Measurements from ENCODE around the gene PHOSPHO2. TPM values are rescaled to one million over a fixed set of nuclear protein-coding genes. Genes with fewer than 3 reads are reported as not detected.

PHOSPHO2 gene
- total and polyA plus RNA-seq, 9 of the 15 experiments (the other 6 are each of a cell fraction or from before 2014, with no cell fraction given), result 7.8 to 19.1 (median 11.7) TPM

DNA sequence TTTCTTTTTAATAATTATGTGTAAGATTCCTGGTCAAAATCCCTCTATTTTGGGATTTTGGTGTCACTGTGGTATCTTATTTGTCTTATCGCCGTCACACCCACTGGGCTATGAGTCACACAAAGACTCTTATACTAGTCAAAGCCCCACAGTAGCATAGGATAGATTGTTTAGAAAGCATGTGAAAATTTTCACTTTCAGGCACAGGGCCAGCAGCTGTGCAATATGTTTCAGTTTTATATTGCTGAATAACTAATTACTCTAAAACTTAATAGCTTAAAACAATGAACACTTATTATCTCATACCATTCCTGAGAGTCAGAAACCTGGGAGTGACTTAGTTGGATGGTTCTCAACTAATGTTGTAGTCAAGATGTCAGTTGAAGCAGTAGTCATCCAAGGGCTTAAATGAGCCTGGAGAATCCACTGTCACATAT, 24.0 kb upstream of the PHOSPHO2 start:
- Histone ChIP-seq H3K4me1 (replicated peaks in 1 of 2; ENCODE audit: control insufficient read depth in 2 of 2, insufficient read depth in 2 of 2, low read length in 2 of 2) (peaks cover 0 to 49% of the 10 kb centered on the region in 2 experiments; a peak in 3 of 5 replicates), H3K9me1 (ENCODE audit: control insufficient read depth, insufficient read depth, low read length) (no peaks in the 10 kb centered on the region), H3K9ac (ENCODE audit: insufficient read depth in 1 of 2, low read depth in 2 of 2, low read length in 2 of 2) (no peak overlapping the region; a peak in 1 of 4 replicates), H2AFZ (ENCODE audit: low read depth, low read length) (peak overlapping the region; percentile 52), H3K27me3 (ENCODE audit: control insufficient read depth in 2 of 2, insufficient read depth in 2 of 2, low read length in 2 of 2) (no peaks in the 10 kb centered on the region), H4K20me1 (replicated peaks; ENCODE audit: control insufficient read depth, insufficient read depth, low read length) (no peaks in the 10 kb centered on the region), H3K4me3 (no peak overlapping the region), H3K9me3 (replicated peaks; ENCODE audit: control insufficient read depth, insufficient read depth, low read depth, low read length) (no peaks in the 10 kb centered on the region), H3K36me3 (ENCODE audit: control insufficient read depth, insufficient read depth, low read length) (no peaks in the 10 kb centered on the region), H3K27ac (ENCODE audit: extremely low read depth, low read depth, low read length) (peak overlapping the region; percentile 65), H3K4me2 (ENCODE audit: insufficient read depth, low read length) (peak overlapping the region; percentile 66), H3K79me2 (ENCODE audit: control insufficient read depth, insufficient read depth, low read length) (no peaks in the 10 kb centered on the region)
- peak; percentile 86 for ATAC-seq
- in situ Hi-C loops (cut with MboI), result no loop called here
- intact Hi-C loops (cut with micrococcal nuclease), result loop anchor here (5.0 kb wide), 1 partner anchor 98 kb away; the partner anchor contains the start of gene FASTKD1
- ChIA-PET POLR2A (interaction anchor here (0.6 to 2.5 kb wide), 4 partner anchors 14 to 190 kb away, joined by 3 to 12 read pairs (median 4); partner anchors contain the start of genes CFAP210 and PHOSPHO2), CTCF (ENCODE audit: low intra/inter-chr PET ratio) (no interaction called here)
- peak; percentile 66 to 84 (median 76) for DNase-seq (ENCODE audit: extremely low read depth in 1 of 4, low spot score in 3 of 4)
- peak; percentile 65 for FAIRE-seq
- 0% methylated on average over 2 of the region's 2 CpGs for WGBS (ENCODE audit: insufficient coverage, low coverage, missing lambda C conversion rate)
- no TSS peak for BruUV-seq (replicated peaks)
- TF ChIP-seq ZNF444 (CRISPR knock-in tag; IDR thresholded peaks at IDR 0.05) (no peak), EHMT2 (IDR thresholded peaks at IDR 0.05) (0 out of 2 replicates have a peak, but pooled peaks have one; percentile 58), HMGN3 (IDR thresholded peaks at IDR 0.05; ENCODE audit: borderline replicate concordance, extremely low read depth, insufficient read length, low read depth, low read length) (no peak), XRCC5 (IDR thresholded peaks at IDR 0.05; ENCODE audit: low read depth, low read length) (no peak), NEUROD1 (IDR thresholded peaks at IDR 0.05; ENCODE audit: borderline replicate concordance, low read depth, low read length, partially characterized antibody) (peak; percentile 53)
- TF ChIP-seq, protein P1, sequence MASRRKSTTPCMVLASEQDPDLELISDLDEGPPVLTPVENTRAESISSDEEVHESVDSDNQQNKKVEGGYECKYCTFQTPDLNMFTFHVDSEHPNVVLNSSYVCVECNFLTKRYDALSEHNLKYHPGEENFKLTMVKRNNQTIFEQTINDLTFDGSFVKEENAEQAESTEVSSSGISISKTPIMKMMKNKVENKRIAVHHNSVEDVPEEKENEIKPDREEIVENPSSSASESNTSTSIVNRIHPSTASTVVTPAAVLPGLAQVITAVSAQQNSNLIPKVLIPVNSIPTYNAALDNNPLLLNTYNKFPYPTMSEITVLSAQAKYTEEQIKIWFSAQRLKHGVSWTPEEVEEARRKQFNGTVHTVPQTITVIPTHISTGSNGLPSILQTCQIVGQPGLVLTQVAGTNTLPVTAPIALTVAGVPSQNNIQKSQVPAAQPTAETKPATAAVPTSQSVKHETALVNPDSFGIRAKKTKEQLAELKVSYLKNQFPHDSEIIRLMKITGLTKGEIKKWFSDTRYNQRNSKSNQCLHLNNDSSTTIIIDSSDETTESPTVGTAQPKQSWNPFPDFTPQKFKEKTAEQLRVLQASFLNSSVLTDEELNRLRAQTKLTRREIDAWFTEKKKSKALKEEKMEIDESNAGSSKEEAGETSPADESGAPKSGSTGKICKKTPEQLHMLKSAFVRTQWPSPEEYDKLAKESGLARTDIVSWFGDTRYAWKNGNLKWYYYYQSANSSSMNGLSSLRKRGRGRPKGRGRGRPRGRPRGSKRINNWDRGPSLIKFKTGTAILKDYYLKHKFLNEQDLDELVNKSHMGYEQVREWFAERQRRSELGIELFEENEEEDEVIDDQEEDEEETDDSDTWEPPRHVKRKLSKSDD (conservative IDR thresholded peaks at IDR 0.05; ENCODE audit: low read length), result no peak
- TF ChIP-seq, protein P2, sequence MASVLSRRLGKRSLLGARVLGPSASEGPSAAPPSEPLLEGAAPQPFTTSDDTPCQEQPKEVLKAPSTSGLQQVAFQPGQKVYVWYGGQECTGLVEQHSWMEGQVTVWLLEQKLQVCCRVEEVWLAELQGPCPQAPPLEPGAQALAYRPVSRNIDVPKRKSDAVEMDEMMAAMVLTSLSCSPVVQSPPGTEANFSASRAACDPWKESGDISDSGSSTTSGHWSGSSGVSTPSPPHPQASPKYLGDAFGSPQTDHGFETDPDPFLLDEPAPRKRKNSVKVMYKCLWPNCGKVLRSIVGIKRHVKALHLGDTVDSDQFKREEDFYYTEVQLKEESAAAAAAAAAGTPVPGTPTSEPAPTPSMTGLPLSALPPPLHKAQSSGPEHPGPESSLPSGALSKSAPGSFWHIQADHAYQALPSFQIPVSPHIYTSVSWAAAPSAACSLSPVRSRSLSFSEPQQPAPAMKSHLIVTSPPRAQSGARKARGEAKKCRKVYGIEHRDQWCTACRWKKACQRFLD (CRISPR knock-in tag; IDR thresholded peaks at IDR 0.05), result no peak
- TF ChIP-seq, protein P3, sequence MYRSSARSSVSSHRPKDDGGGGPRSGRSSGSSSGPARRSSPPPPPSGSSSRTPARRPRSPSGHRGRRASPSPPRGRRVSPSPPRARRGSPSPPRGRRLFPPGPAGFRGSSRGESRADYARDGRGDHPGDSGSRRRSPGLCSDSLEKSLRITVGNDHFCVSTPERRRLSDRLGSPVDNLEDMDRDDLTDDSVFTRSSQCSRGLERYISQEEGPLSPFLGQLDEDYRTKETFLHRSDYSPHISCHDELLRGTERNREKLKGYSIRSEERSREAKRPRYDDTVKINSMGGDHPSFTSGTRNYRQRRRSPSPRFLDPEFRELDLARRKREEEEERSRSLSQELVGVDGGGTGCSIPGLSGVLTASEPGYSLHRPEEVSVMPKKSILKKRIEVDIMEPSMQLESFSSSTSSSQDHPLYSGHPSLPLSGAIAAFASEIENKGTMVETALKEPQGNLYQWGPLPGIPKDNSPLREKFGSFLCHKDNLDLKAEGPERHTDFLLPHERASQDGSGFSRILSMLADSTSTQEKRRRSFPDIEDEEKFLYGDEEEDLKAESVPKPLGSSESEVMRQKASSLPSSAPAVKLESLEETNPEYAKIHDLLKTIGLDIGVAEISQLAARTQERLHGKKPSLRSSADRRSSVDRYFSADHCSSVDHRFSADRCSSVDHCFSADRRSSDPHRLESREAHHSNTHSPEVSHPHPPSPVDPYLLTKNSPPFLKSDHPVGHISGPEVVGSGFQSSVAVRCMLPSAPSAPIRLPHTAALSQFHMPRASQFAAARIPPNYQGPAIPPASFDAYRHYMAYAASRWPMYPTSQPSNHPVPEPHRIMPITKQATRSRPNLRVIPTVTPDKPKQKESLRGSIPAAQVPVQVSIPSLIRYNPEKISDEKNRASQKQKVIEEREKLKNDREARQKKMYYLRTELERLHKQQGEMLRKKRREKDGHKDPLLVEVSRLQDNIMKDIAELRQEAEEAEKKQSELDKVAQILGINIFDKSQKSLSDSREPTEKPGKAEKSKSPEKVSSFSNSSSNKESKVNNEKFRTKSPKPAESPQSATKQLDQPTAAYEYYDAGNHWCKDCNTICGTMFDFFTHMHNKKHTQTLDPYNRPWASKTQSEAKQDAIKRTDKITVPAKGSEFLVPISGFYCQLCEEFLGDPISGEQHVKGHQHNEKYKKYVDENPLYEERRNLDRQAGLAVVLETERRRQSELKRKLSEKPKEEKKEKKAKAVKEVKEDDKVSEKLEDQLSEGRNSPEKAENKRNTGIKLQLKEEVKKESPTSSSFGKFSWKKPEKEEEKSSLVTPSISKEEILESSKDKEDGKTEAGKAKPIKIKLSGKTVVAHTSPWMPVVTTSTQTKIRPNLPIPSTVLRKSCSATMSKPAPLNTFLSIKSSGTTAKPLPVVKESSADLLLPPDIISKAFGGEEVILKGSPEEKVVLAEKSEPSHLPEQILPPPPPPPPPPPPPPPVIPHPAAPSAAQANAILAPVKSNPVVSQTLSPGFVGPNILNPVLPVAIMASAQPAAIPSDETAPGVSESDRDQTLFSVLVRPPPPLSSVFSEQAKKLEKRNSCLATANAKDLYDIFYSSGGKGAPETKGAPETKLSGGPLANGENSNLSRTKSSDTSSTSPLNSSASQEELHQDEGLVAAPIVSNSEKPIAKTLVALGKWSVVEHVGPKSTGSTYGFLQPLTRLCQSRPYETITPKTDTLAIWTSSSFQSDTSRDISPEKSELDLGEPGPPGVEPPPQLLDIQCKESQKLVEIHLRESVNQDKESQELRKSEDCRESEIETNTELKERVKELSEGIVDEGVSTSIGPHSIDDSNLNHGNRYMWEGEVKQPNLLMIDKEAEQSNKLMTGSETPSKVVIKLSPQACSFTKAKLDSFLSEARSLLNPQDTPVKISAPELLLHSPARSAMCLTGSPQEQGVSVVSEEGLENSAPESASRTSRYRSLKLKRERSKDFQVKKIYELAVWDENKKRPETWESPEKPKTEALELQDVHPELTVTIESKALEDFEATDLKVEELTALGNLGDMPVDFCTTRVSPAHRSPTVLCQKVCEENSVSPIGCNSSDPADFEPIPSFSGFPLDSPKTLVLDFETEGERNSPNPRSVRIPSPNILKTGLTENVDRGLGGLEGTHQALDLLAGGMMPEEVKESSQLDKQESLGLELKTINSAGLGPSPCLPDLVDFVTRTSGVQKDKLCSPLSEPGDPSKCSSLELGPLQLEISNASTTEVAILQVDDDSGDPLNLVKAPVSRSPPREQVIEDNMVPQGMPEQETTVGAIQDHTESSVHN (IDR thresholded peaks at IDR 0.05; ENCODE audit: borderline replicate concordance in 1 of 2, low read depth in 1 of 2), result peak in 1 of 2 experiments; percentile 65; a peak in 1 of 4 replicates
